HepG2 (cell line): ENCODE data around the gene ENGASE.

ENCODE experiments used
- ARID2 ChIP-seq: sonication (generic); formaldehyde crosslinking; IDR thresholded peaks from 2 replicates; pipeline ENCODE4 v1.8.1; 2022; ENCODE audit warnings: mild to moderate bottlenecking, missing genetic modification reagents, borderline replicate concordance
- BCL3 ChIP-seq: sonication (generic); formaldehyde crosslinking; IDR thresholded peaks from 2 replicates; pipeline ENCODE4 v1.5.1; 2020; ENCODE audit warnings: mild to moderate bottlenecking, missing genetic modification reagents, moderate library complexity
- CAMTA2 ChIP-seq: sonication (generic); formaldehyde crosslinking; IDR thresholded peaks from 2 replicates; pipeline ENCODE4 v1.4.0; 2020; ENCODE audit warnings: mild to moderate bottlenecking, missing genetic modification reagents, borderline replicate concordance
- CBX5 ChIP-seq: sonication (generic); formaldehyde crosslinking; IDR thresholded peaks from 2 replicates; pipeline ENCODE4 v1.4.0; 2020; ENCODE audit warnings: missing genetic modification reagents, borderline replicate concordance
- MATR3 ChIP-seq: sonication (generic); formaldehyde crosslinking; IDR thresholded peaks from 2 replicates; pipeline ENCODE4 v1.4.0; 2020; ENCODE audit warnings: missing genetic modification reagents
- MAZ ChIP-seq, 2 experiments: sonication (generic) in 1 of 2; formaldehyde crosslinking in 1 of 2; IDR thresholded peaks; 2 replicates each; pipeline versions ENCODE4 v1.5.0 to v1.6.1; 2012 to 2020; ENCODE audit warnings: low read depth in 2 of 2, mild to moderate bottlenecking in 2 of 2, borderline replicate concordance in 1 of 2, improper control_type of control experiment in 1 of 2, low read length in 1 of 2, missing genetic modification reagents in 1 of 2, moderate library complexity in 1 of 2
- MTA3 ChIP-seq: sonication (generic); formaldehyde crosslinking; IDR thresholded peaks from 2 replicates; pipeline ENCODE4 v1.4.0; 2020; ENCODE audit warnings: missing genetic modification reagents
- SKIL ChIP-seq: sonication (generic); formaldehyde crosslinking; IDR thresholded peaks from 2 replicates; pipeline ENCODE4 v1.8.0; 2022; ENCODE audit warnings: missing genetic modification reagents, mild to moderate bottlenecking, moderate library complexity, borderline replicate concordance
- SRF ChIP-seq: IDR thresholded peaks from 2 replicates; pipeline ENCODE4 v1.6.1; 2011; ENCODE audit warnings: mild to moderate bottlenecking, low read depth, low read length, moderate library complexity
- TERF1 ChIP-seq: sonication (generic); formaldehyde crosslinking; IDR thresholded peaks from 2 replicates; pipeline ENCODE4 v1.8.0; 2022; ENCODE audit warnings: mild to moderate bottlenecking, missing genetic modification reagents, moderate library complexity
- ZNF709 ChIP-seq: sonication (generic); formaldehyde crosslinking; IDR thresholded peaks from 2 replicates; pipeline ENCODE4 v1.5.0; 2020; ENCODE audit warnings: mild to moderate bottlenecking, missing genetic modification reagents
- ZNF768 ChIP-seq: sonication (generic); formaldehyde crosslinking; IDR thresholded peaks from 2 replicates; pipeline ENCODE4 v1.4.0; 2020; ENCODE audit warnings: missing genetic modification reagents
- TF ChIP-seq, protein P1 (sequence below): sonication (generic); formaldehyde crosslinking; IDR thresholded peaks from 2 replicates; pipeline ENCODE4 v1.5.0; 2020; ENCODE audit warnings: mild to moderate bottlenecking, missing genetic modification reagents, moderate library complexity
- TF ChIP-seq, protein P2 (sequence below): sonication (generic); formaldehyde crosslinking; IDR thresholded peaks from 2 replicates; pipeline ENCODE4 v1.4.0; 2020; ENCODE audit warnings: missing genetic modification reagents, borderline replicate concordance

DNA sequence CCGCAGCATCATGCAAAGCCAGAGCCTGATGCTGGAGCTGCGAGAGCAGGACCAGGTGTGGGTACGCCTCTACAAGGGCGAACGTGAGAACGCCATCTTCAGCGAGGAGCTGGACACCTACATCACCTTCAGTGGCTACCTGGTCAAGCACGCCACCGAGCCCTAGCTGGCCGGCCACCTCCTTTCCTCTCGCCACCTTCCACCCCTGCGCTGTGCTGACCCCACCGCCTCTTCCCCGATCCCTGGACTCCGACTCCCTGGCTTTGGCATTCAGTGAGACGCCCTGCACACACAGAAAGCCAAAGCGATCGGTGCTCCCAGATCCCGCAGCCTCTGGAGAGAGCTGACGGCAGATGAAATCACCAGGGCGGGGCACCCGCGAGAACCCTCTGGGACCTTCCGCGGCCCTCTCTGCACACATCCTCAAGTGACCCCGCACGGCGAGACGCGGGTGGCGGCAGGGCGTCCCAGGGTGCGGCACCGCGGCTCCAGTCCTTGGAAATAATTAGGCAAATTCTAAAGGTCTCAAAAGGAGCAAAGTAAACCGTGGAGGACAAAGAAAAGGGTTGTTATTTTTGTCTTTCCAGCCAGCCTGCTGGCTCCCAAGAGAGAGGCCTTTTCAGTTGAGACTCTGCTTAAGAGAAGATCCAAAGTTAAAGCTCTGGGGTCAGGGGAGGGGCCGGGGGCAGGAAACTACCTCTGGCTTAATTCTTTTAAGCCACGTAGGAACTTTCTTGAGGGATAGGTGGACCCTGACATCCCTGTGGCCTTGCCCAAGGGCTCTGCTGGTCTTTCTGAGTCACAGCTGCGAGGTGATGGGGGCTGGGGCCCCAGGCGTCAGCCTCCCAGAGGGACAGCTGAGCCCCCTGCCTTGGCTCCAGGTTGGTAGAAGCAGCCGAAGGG is 26.4 kb upstream of the ENGASE start:
- TF ChIP-seq BCL3, result no peak
- no peak for TF ChIP-seq ARID2 (CRISPR knock-in tag)
- TF ChIP-seq MTA3 (CRISPR knock-in tag), result no peak
- no peak for TF ChIP-seq ZNF709 (CRISPR knock-in tag)
- no peak for TF ChIP-seq SKIL (CRISPR knock-in tag)
- no peak for TF ChIP-seq CAMTA2
- TF ChIP-seq, protein P1, sequence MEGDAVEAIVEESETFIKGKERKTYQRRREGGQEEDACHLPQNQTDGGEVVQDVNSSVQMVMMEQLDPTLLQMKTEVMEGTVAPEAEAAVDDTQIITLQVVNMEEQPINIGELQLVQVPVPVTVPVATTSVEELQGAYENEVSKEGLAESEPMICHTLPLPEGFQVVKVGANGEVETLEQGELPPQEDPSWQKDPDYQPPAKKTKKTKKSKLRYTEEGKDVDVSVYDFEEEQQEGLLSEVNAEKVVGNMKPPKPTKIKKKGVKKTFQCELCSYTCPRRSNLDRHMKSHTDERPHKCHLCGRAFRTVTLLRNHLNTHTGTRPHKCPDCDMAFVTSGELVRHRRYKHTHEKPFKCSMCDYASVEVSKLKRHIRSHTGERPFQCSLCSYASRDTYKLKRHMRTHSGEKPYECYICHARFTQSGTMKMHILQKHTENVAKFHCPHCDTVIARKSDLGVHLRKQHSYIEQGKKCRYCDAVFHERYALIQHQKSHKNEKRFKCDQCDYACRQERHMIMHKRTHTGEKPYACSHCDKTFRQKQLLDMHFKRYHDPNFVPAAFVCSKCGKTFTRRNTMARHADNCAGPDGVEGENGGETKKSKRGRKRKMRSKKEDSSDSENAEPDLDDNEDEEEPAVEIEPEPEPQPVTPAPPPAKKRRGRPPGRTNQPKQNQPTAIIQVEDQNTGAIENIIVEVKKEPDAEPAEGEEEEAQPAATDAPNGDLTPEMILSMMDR (CRISPR knock-in tag), result no peak
- no peak for TF ChIP-seq TERF1 (CRISPR knock-in tag)
- TF ChIP-seq SRF, result no peak
- no peak for TF ChIP-seq ZNF768 (CRISPR knock-in tag)
- no peak for TF ChIP-seq MATR3 (CRISPR knock-in tag)
- no peak for TF ChIP-seq CBX5 (CRISPR knock-in tag)
- no peak for TF ChIP-seq MAZ (IDR thresholded peaks at IDR 0.05; ENCODE audit: borderline replicate concordance, low read depth, low read length)
- TF ChIP-seq MAZ (CRISPR knock-in tag; IDR thresholded peaks at IDR 0.05; ENCODE audit: low read depth), result no peak
- TF ChIP-seq, protein P2, sequence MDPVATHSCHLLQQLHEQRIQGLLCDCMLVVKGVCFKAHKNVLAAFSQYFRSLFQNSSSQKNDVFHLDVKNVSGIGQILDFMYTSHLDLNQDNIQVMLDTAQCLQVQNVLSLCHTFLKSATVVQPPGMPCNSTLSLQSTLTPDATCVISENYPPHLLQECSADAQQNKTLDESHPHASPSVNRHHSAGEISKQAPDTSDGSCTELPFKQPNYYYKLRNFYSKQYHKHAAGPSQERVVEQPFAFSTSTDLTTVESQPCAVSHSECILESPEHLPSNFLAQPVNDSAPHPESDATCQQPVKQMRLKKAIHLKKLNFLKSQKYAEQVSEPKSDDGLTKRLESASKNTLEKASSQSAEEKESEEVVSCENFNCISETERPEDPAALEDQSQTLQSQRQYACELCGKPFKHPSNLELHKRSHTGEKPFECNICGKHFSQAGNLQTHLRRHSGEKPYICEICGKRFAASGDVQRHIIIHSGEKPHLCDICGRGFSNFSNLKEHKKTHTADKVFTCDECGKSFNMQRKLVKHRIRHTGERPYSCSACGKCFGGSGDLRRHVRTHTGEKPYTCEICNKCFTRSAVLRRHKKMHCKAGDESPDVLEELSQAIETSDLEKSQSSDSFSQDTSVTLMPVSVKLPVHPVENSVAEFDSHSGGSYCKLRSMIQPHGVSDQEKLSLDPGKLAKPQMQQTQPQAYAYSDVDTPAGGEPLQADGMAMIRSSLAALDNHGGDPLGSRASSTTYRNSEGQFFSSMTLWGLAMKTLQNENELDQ (CRISPR knock-in tag), result no peak
